DOHH2 (cell line): Measurements from ENCODE around the gene PYGM.

ENCODE experiments used
- H3F3A ChIP-seq: fragments of 200-600 bp; sonication (generic), shearing (Covaris generic); 2 replicates; pipeline ENCODE4 v1.6.0; 2016; ENCODE audit warnings: antibody characterized with exemption, mild to moderate bottlenecking; ENCODE audit not compliant: control insufficient read depth, insufficient read depth
- H3K27ac ChIP-seq: fragments of 200-600 bp; sonication (generic); 2 replicates; pipeline ENCODE4 v1.5.1; 2014; ENCODE audit warnings: low read depth, mild to moderate bottlenecking, low read length, moderate library complexity
- H3K27me3 ChIP-seq: fragments of 200-600 bp; sonication (generic); 2 replicates; pipeline ENCODE4 v1.6.1; 2014; ENCODE audit warnings: mild to moderate bottlenecking, low read length, mixed read lengths; ENCODE audit not compliant: control insufficient read depth
- H3K36me3 ChIP-seq: fragments of 200-600 bp; sonication (generic); 2 replicates; pipeline ENCODE4 v1.6.1; 2014; ENCODE audit warnings: mild to moderate bottlenecking, low read length, moderate library complexity, mixed read lengths; ENCODE audit not compliant: control insufficient read depth
- H3K4me1 ChIP-seq: fragments of 200-600 bp; sonication (generic); 2 replicates; pipeline ENCODE4 v1.6.1; 2014; ENCODE audit warnings: mild to moderate bottlenecking, low read length, mixed read lengths; ENCODE audit not compliant: control insufficient read depth
- H3K4me2 ChIP-seq: fragments of 200-600 bp; sonication (generic); 2 replicates; pipeline ENCODE4 v1.6.0; 2014; ENCODE audit warnings: mild to moderate bottlenecking, low read length, moderate library complexity
- H3K4me3 ChIP-seq: fragments of 200-600 bp; sonication (generic); 2 replicates; pipeline ENCODE4 v1.5.1; 2014; ENCODE audit warnings: mild to moderate bottlenecking, low read length, mixed read lengths
- H3K79me2 ChIP-seq: fragments of 200-600 bp; sonication (generic); 2 replicates; pipeline ENCODE4 v1.6.1; 2014; ENCODE audit warnings: mild to moderate bottlenecking, low read length, mixed read lengths; ENCODE audit not compliant: control insufficient read depth
- H3K9me2 ChIP-seq: fragments of 200-600 bp; sonication (generic); replicated peaks from 2 replicates; pipeline ENCODE4 v1.6.1; 2014; ENCODE audit warnings: mild to moderate bottlenecking, low read length, mixed read lengths; ENCODE audit not compliant: control insufficient read depth
- H3K9me3 ChIP-seq: fragments of 200-600 bp; sonication (generic); 2 replicates; pipeline ENCODE4 v1.6.1; 2014; ENCODE audit warnings: antibody characterized with exemption, low read length, mixed read lengths; ENCODE audit not compliant: control insufficient read depth, insufficient read depth
- H4K20me1 ChIP-seq: fragments of 200-600 bp; sonication (generic); 2 replicates; pipeline ENCODE4 v1.6.0; 2014; ENCODE audit warnings: low read depth, mild to moderate bottlenecking, antibody characterized with exemption, low read length, moderate library complexity; ENCODE audit not compliant: control insufficient read depth, insufficient read depth
- CTCF ChIP-seq: fragments of 200-600 bp; sonication (generic); IDR thresholded peaks from one replicate; pipeline ENCODE4 v1.5.1; 2014; ENCODE audit warnings: antibody characterized with exemption, mild to moderate bottlenecking, low read depth, low read length; ENCODE audit not compliant: poor library complexity, severe bottlenecking
- EZH2phosphoT487 ChIP-seq: fragments of 200-600 bp; sonication (generic); IDR thresholded peaks from 2 replicates; pipeline ENCODE4 v1.6.1; 2017; ENCODE audit warnings: borderline replicate concordance, mild to moderate bottlenecking, antibody characterized with exemption, low read length, moderate library complexity, mixed read lengths

PYGM gene

GRCh38 chr11:64698427-64698826, 61.3 kb downstream of the PYGM start:
- Histone ChIP-seq H3K4me1 (peaks cover 6% of the 10 kb centered on the region), H3K27me3 (peaks cover 15% of the 10 kb centered on the region), H3K9me2 (no peaks in the 10 kb centered on the region), H3F3A (no peaks in the 10 kb centered on the region), H3K79me2 (no peaks in the 10 kb centered on the region), H4K20me1 (no peaks in the 10 kb centered on the region), H3K27ac (no peak overlapping the region), H3K9me3 (no peaks in the 10 kb centered on the region), H3K36me3 (no peaks in the 10 kb centered on the region), H3K4me2 (no peak overlapping the region), H3K4me3 (no peak overlapping the region)
- TF ChIP-seq EZH2phosphoT487 (no peak), CTCF (no peak)

- Histone ChIP-seq H3K9me3 (no peaks in the 10 kb centered on the region), H4K20me1 (no peaks in the 10 kb centered on the region), H3K27me3 (peaks cover 18% of the 10 kb centered on the region), H3K36me3 (no peaks in the 10 kb centered on the region), H3K9me2 (no peaks in the 10 kb centered on the region), H3K4me2 (no peak overlapping the region), H3F3A (no peaks in the 10 kb centered on the region), H3K27ac (no peak overlapping the region), H3K79me2 (no peaks in the 10 kb centered on the region), H3K4me3 (no peak overlapping the region), H3K4me1 (peaks cover 6% of the 10 kb centered on the region)
- no peak for TF ChIP-seq CTCF
- TF ChIP-seq EZH2phosphoT487 = no peak
These were observed 62.0 kb downstream of the PYGM start for GRCh38 chr11:64697663-64698375.
